Stimulated activated CD4-positive, alpha-beta T cell treated with anti-CD3 and anti-CD28 coated beads, Interleukin-4, amount 100 ng/mL, for 24 hours (primary cell): ENCODE results near the gene ANGPTL5.
"Not testable (repeated sequence)": the region's sequence is repeated elsewhere in the genome, so short reads cannot be mapped to it uniquely, and the experiment has no call there.

Experiments
- DNase-seq: peaks from one replicate; pipeline ENCODE4 v3.0.0-alpha.2; 2020

Gene ANGPTL5

GRCh38 chr11:101881586-101881985, 34.7 kb downstream of the ANGPTL5 start:
- DNase-seq = no peak

GRCh38 chr11:101880222-101880621, 36.1 kb downstream of the ANGPTL5 start:
- no peak for DNase-seq

- DNase-seq = no peak
Measured at GRCh38 chr11:101872171-101872882, 44.0 kb downstream of the ANGPTL5 start.

GRCh38 chr11:101870510-101870909, 45.8 kb downstream of the ANGPTL5 start:
- no peak for DNase-seq

- no peak for DNase-seq
Measured at GRCh38 chr11:101867951-101868350, 48.4 kb downstream of the ANGPTL5 start.

GRCh38 chr11:101866619-101867491, 49.5 kb downstream of the ANGPTL5 start:
- DNase-seq = no peak

GRCh38 chr11:101864098-101864497, 52.2 kb downstream of the ANGPTL5 start:
- DNase-seq = no peak

GRCh38 chr11:101863361-101863760, 53.0 kb downstream of the ANGPTL5 start:
- DNase-seq = no peak

GRCh38 chr11:101862391-101863233, 53.7 kb downstream of the ANGPTL5 start:
- no peak for DNase-seq

- DNase-seq = peak; percentile 26
Measured at GRCh38 chr11:101860696-101861427, 55.5 kb downstream of the ANGPTL5 start.

- not testable (repeated sequence) for DNase-seq
Measured at GRCh38 chr11:101852260-101852659, 64.1 kb downstream of the ANGPTL5 start.

- no peak for DNase-seq
Measured at GRCh38 chr11:101848262-101848661, 68.1 kb downstream of the ANGPTL5 start.

- no peak for DNase-seq
Measured at GRCh38 chr11:101844608-101845007, 71.7 kb downstream of the ANGPTL5 start.

GRCh38 chr11:101840704-101841103, 75.6 kb downstream of the ANGPTL5 start:
- no peak for DNase-seq
